GM21528 (cell line): ENCODE results near the gene TBC1D22A.

Source experiments
- ATAC-seq: cut with Tn5 transposase; IDR thresholded peaks from one replicate; pipeline ENCODE4 v1.9.1; 2021; ENCODE audit warnings: mild to moderate bottlenecking, moderate library complexity; ENCODE audit not compliant: unreplicated experiment, low FRiP score

The TBC1D22A gene

DNA sequence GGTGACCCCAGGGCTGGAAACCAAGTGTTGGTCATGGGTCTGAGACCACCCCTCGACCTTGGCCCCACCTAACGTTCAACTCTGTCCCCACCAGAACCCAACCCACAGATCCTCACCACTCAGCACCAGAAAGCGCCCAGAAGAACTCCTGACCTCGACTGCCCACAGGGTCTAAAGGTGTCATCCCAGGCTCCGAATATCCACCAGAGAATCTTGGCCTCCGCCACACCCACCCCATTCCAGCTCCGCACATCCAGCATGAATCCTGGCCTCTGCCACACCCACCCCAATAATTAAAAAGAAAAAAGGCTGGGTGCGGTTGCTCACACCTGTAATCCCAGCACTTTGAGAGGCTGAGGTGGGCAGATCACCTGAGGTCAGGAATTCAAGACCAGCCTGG, 25.7 kb upstream of the TBC1D22A start:
- ATAC-seq: no peak

DNA sequence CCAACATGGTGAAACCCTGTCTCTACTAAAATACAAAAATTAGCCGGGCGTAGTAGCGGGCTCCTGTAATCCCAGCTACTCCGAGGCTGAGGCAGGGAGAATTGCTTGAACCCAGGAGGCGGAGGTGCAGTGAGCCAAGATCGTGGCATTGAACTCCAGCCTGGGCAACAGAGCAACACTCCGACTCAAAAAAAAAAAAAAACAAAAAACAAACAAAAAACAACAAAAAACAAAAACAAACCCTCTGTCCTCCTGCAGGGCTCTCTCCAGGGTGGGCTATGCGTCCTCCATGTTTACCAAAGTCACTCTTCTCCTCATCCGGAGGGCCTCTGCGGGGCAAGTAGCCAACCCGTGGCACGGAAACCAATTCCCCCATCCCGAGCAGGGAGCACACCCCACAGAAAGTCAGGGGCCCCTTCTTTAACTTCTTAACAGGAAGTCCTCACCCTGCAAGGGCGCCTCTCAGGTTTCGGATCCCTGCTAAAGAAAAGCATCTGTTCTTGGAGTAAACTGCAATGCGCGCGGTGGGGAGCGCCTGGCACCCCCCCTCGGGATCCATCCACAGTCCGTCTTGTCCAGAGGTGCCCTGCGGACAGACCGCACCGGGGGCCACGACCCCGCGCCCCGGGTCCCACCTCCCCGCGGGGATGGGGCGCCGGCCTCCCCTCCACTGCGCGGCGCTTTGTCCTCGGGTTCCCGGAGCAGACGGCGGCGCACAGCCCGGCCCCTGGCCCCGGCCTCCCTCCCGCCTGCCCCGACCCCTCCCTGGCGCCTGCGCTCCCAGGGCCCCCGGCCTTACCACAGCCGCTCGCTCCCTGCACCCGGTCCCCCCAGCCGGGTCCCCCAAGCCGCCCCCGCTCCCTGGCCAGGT, 25.1 kb upstream of the TBC1D22A start:
- ATAC-seq: no peak

DNA sequence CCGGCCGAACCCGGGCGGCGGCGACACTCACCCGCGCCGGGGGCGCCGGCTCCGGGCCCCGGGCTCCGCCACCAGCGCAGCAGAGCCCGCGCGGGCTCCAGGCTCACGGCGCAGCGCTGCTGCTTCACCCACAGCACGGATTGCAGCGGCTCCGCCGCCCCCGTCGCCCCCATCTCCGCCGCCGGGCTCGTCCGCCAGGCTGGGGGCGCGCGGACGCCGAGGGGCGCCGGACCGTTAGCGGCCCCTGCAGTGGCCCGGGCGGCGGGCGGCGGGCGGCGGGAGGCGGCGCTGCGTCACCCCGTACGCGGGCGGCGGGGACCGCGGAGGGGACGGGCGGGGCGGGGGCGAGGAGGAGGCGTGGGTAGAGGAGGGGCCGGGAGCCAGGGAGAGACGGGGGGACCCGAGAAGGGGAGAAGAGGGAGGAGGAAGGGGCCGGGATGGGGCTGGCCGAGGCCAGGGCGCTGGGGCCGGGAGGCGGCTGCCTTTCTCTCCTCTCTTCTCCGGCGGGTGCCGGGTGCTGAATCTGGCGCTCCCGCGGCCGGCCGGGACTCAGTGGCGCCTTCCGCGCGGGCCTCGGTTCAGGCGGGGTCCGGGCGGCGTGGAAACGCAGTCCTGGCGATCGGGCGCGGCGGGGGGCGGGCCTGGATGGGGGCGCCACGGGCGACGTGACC, 24.3 kb upstream of the TBC1D22A start, which contains the start of gene CERK:
CERK (minus strand) TSS at position 277 of the 671 bp plus-strand sequence; CDS start at position 173, 104 bp downstream.
- no peak for ATAC-seq

DNA sequence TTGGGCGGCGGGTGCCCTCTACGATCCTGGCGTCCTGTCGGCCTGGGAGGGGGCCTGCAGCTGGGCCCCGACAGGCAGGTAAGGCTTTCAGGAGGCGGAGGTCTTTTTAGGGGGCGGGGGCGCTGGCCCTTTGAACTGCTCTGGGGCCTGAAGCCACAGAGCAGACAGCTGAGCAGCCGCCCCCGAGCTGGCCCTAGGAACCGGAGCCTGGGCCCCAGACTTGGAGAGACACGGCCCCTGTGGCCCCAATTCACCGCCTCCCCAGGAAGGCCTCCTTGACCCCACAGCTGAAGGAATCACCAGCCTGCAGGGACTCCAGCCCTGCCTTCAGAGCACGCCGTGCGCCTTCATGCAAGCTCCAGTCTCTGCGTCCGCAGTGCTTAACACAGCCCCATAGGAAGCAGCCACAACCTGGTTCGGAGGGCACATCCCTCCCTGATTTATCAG, 23.8 kb upstream of the TBC1D22A start:
- no peak for ATAC-seq

DNA sequence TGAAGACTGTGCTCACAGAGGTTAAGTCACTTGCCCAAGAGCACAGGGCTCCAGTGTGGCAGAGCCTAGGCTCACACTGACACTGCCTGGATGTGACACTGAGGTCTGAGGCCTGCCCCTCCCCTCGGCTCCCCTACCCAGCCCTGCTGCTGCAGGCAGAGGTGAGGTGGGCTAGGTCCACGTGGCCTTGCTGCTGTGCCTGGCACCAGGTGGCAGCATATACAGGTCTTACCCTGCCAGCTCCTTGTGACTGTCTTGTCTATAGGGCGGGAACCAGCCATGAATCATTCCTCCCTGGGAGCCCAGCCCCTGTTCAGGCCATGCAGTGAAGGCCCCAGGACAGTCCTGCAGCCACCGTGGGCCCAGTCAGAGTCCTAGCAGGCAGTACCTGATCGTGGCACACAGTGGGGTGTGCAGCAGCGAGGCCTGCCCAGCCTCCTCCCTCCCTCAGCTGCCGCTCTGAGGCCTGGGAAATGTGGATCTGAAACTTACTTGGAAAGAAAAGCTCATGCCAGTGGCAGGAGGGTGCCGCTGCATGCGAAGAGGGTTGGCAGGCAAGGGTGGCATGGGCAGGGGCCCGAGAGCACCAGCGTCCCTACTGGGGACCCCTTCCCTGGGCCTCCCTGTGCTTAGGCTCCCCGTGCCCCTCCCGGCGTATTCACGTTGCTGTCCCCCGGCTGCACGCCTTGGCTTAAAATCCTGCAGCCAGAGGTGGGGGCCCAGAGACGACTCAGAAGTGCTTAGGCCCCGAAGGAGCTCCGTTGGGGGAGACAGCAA, 23.2 kb upstream of the TBC1D22A start:
- no peak for ATAC-seq

DNA sequence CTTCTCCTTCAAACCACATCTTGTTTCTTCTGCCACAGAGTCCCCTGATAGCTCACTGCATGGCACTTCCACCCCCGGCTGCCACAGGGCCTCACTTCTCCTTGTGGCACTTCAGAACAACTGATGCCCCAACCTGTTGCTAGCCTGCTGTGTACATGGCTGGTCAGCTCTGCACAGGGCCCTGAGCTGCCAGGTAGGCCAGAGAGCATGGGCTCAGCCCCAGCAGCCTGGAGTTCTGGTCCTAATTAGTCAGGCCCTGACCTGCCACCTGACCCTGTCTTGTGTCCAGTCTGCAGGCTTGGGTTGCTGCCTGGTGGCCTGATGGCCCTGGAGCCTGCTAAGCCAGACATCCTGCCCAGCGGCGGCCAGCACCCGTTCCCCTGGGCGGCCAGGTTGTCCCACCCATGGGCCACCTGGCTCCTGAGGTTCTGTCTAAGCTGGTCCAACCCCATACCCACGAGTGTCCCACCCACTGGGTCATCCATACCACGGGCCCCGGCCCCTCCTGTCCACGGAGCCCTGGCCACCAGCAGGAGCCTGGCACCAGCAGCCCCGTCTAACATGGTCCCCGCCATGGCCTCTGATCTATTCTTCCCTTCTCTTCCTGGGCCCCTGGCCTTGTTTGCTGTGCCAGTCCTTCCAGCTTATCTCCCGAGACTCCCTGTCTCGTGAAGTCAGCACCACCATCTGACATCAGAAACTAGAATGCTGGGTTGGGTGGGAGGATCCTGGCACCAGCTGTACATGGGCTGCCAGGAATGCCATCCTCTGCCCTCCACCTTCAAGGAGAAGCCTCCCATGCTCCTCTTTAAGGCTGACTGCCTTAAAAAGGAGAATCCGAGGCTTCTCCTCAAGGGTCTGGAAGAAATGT, 21.3 kb upstream of the TBC1D22A start:
- no peak for ATAC-seq

DNA sequence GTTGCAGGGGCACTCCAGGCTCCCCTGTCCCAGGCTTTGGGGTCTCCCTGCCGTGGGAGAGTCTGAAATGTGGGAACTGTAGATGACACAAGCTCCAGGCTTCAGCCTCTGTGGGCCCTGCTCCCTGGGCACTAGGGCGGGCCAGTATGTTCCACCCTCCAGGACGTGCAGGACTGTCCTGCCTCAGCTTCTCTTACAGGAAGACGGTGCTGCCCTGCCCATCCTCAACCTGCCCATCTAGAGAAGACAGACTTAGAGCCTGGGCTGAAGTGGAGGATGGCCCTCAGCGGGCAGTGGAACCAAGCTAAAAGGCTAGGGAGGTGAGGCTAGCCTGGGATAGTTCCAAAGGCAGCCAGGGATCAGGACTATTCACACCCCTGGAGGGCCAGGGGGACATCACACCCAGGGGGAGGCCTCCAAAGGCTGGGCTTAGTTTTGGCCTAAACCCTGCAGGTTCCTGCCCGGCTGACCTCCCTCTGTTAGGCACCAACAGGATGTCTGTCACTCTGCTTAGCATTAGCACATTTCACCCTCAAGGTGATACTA, 20.4 kb upstream of the TBC1D22A start:
- no peak for ATAC-seq

DNA sequence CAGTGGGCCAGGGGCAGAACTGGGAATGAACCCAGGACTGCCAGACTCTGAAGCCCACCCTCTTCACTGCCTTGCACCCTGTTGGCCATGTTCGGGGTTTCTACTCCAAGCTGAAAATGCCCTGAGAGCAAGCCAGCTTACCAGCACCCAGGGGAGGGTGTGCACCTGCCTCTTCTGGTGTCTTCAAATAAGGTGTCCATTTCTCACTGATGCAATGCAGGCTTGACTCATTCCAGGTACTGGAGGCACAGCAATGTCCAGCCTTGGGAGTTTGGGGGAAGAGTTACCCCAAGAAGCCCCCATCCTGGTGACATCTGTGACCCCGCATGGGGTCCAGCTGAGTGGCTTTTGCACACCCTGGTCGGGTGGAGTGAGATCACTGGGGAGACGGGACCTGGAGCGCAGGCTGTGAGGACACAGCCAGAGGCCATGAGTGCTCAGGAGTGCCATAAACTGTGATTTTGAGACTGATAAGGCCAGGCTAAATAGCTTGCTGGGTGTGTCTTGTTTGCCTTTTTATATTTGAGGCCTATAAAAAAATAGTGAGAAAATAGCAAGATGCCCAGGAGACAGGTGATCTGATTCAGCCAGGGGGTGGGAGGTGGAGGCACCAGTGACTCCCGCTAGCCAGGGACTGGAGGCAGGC, 19.8 kb upstream of the TBC1D22A start:
- no peak for ATAC-seq

DNA sequence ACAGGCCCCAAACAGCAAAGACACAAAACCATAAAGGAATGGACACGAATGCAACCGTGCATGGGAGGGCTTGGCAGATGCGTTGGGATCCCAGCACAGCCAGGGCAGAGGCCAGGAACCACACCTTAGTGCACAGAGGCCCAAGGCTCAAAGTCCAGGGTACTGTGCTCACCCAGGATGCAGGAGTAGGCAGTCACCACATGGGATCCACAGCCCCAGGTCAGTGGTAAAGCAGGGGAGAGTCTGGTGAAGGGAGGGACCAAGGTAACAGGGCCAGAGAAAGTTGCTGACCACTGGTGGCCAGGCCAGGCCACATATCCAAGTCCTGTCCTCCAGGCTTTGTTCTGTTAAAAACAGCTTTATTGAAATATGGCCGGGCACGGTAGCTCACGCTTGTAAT, 17.9 kb upstream of the TBC1D22A start:
- no peak for ATAC-seq

DNA sequence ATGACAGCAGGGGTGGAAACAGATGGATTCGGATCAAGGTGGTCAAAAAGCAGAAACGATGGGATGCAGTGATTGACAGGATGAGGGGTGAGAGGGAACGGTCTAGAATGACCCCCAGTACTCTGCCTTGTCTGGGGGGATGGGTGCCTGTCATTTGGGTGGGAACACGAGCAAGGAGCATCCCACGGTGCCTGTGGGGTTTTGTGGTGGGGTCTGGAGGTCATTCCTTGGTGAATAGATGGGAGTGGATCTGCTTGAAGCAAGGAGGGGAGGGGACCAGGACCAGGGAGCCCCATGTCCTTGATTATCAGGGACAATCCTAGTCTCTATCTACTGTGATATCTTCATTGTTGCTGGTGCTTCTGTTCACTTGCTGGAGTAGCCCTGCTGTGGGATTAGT, 16.3 kb upstream of the TBC1D22A start:
- ATAC-seq: no peak

DNA sequence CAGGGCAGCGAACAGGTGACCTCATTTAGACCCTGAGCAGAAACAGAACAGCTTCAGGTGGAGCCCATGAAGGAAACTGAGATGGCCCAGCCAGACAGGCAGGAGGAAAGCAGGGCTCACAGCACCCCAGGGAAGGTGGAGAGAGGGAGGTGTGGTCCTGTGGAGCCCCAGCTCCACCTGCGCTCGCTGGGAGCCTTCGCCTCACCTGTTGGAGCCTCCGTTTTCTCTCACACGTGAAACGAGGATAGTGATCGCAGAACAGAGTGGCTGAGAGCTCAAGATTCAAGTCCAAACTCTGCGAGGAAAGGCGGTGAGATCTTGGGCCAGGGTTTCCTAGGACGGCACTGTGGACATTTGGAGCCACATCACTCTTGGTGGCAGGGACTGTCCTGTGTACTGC, 15.8 kb upstream of the TBC1D22A start:
- ATAC-seq: no peak

DNA sequence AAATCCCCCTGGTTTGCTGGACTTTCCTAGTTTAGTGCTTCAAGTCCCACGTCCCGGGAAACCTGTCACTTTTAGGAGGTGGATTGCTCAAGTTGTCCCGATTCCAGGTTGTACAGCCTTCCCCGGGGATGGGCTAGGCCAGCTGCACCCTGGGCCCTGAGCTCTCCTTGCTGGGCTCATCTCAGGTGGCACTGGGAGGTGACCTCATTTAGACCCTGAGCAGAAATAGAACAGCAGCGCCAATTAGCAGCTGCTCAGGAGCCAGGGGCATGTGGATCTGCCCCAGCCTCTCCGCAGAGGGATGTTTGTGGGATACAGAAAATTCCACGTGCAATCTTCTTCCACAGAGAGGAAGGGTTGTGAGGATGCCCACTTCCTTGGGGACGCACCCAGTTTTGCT, 14.8 kb upstream of the TBC1D22A start:
- ATAC-seq: no peak

DNA sequence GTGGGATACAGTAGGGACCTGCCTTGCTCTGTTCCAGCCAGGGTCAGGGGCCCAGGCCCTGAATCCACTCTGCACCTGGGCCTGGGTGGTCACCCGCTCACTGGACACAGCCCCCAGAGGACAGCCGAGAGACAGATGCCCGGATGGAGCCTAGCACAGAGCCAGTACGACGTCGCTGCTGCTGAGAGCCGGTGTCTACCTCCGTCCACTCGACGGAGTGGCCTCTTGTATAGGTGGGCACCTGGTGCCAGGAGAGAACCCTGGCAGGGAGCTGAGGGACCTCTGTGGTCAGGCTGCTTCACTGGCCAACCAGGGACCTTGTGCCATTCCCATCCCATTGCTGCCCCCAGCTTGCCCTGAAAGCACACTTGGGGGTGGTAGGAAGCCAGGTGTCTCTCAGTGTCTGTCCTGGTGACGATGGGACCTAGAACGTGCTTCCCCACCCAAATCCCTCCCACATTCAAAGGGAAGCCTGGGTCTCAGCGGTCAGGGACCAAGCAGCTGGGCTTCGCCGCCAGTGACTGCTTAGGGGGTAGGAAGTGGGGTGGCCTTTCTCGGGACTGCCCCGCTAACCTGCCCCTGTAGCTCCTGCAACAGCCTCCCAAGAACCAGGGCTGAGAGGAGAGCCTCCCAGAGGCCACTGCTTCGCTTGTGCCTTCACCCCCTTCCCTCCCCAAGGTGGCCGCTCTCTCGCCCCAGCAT, 14.1 kb upstream of the TBC1D22A start:
- ATAC-seq: no peak

DNA sequence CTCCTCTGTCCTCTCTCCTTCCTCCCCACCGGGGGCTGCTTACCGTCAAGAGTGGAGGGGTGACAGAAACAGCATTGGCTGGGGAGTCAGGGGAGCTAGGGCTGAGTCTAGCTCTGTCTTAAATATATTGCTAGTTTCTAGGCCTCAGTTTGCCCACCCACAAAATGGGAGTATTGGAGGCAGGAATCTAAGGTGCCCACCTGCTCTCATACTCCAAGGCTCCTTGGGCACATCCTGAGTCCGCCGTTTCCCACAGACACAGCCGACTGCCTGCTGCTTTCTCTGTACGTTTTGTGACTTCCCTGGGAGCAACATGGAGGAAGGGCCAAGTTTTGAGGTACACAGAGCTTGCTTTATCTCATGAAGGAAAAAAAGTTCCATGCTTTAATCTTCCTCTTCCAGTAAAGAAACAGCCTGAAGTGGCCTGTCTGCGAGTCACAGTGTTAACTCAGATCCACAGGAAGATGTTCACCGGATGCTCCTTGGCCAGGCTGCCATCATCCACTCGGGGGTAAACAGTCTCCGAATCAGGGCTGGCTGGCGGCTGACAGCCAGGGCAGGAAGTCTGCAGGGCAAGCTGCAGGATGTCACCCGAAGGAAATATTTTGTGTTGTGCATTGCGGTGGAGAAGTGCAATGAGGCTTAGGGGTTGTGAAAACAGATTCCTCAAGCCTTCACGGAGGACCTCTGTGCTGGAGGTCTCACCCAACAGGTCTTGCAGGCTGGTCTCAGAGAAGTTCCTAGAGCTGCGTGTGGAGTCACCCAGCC, 13.4 kb upstream of the TBC1D22A start:
- ATAC-seq: no peak

DNA sequence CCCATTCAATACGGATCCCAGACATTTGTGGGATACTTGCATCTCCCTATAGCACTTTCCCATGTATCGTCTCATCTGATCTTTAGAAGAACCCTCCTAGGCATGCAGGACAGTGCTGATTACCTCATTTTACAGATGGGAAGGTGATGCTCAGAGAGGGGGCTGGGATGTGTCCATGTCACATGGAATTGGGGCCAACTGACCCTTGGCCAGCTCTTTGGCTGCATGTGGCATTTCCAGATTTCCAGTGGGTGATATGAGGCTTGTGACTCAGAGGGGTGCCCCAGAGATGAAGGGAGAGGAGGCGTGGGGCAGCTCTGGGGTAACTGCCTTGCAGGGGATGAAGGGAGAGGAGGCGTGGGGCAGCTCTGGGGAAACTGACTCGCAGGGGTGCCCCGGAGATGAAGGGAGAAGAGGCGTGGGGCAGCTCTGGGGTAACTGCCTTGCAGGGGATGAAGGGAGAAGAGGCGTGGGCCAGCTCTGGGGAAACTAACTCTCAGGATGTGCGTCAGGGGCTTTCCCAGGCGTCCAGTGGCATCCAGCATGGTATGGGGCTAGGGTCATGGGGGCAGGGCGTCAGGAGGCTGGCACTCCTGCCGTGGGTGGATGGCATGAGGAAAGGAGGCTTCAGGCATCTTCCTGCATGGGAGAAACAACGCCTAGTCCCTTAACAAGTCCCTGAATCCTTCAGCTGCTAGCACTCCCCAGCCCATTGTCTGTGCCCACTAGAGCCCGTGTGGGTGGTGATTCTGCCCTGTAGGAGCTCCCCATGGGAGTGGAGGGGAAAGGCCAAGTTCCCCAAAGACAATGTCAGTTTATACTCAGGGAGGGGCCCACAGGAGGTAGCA, 12.5 kb upstream of the TBC1D22A start:
- ATAC-seq: no peak

DNA sequence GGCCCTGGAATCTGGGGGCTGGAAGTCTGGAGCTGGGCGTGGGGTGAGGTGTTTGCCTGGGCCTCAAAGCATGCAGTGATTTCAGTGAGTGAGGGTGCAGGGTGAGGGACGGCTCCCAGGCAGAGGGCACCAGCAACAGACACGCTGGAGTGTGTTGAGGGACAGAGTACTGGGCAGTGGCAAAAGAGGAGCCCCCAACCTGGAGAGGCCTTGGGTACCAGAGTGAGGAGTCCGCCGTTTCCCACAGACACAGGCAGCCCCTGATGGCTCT, 12.0 kb upstream of the TBC1D22A start:
- no peak for ATAC-seq

DNA sequence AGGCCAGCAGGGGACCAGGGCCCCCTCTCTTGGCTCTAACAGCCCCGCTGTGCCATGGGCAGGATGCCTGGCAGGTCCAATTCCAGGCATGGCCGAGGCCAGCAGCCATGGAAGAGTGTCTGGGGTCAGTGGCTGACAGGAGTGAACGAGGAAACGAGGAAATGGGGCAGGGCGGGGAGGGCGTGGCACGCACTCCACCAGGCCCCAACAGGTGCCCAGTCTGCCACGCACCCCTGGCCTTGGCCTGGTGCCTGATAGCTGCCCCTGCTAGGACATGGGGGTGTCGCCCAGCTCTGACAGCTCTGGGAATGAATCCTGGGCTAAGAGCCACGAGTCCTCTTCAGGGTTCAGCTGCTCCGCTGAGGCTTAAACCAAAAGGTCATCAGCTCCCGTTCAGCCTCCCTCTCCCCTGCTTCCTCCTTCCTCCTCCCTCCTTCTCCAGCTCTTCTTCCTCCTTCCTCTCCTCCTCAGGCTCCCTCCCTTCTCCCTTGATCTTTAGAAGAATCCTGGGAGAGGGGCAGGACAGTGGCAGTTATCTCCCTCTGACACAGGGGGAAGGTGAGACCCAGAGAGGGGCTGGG, 11.5 kb upstream of the TBC1D22A start:
- ATAC-seq: no peak
